OCI-LY7 (cell line): Measurements from ENCODE around the gene CMTM7. TPM values are rescaled to one million over a fixed set of nuclear protein-coding genes. Genes with fewer than 3 reads are reported as not detected.
A peak's percentile ranks its signal among the peaks of the same experiment; 100 is the strongest.

Experiments used
- BruUV-seq: library from RNA; stranded (reverse); fragments of 400-500 nt; replicated peaks from 2 replicates; lab custom pipeline; 2021; lab: Mats Ljungman, UMichigan
- CTCF ChIA-PET: fragments of 300-600 bp; sonication (Branson Sonifier 250); formaldehyde crosslinking; loops from one replicate; lab custom pipeline; 2022; ENCODE audit warnings: antibody characterized with exemption; ENCODE audit not compliant: unreplicated experiment; lab: Charles Lee
- POLR2A ChIA-PET: fragments of 300-600 bp; sonication (Branson Sonifier 250); formaldehyde crosslinking; loops from one replicate; lab custom pipeline; 2022; ENCODE audit warnings: antibody characterized with exemption; lab: Charles Lee
- DNase-seq: peaks from one replicate; pipeline ENCODE4 v3.0.0-alpha.2; 2015; ENCODE audit warnings: low spot score
- H2AFZ ChIP-seq: fragments of 200-600 bp; sonication (generic), shearing (Covaris generic); 2 replicates; pipeline ENCODE4 v1.6.1; 2014; ENCODE audit warnings: mild to moderate bottlenecking, antibody characterized with exemption, low read length, moderate library complexity
- H3K27ac ChIP-seq: fragments of 200-600 bp; sonication (generic); 2 replicates; pipeline ENCODE4 v1.5.1; 2014; ENCODE audit warnings: mixed run types, low read depth, mild to moderate bottlenecking, moderate library complexity, low read length, inconsistent platforms; ENCODE audit not compliant: poor library complexity, severe bottlenecking
- H3K36me3 ChIP-seq: fragments of 200-600 bp; sonication (generic); 2 replicates; pipeline ENCODE4 v1.6.1; 2014; ENCODE audit warnings: mild to moderate bottlenecking, antibody characterized with exemption, low read length, moderate library complexity, mixed read lengths; ENCODE audit not compliant: insufficient read depth
- H3K4me1 ChIP-seq: fragments of 200-600 bp; sonication (generic); 2 replicates; pipeline ENCODE4 v1.5.1; 2014; ENCODE audit warnings: mild to moderate bottlenecking, low read length; ENCODE audit not compliant: insufficient read depth, poor library complexity, severe bottlenecking
- H3K4me2 ChIP-seq: fragments of 200-600 bp; sonication (generic); 2 replicates; pipeline ENCODE4 v1.6.1; 2014; ENCODE audit warnings: mild to moderate bottlenecking, low read length
- H3K4me3 ChIP-seq: fragments of 200-600 bp; sonication (generic); 2 replicates; pipeline ENCODE4 v1.5.1; 2014; ENCODE audit warnings: mild to moderate bottlenecking, low read depth, low read length; ENCODE audit not compliant: poor library complexity, severe bottlenecking
- H3K79me2 ChIP-seq: fragments of 200-600 bp; sonication (generic); 2 replicates; pipeline ENCODE4 v1.6.1; 2016; ENCODE audit warnings: low read depth, mild to moderate bottlenecking, low read length, moderate library complexity, mixed read lengths; ENCODE audit not compliant: insufficient read depth
- H3K9me2 ChIP-seq: fragments of 200-600 bp; sonication (generic); 2 replicates; pipeline ENCODE4 v1.6.1; 2016; ENCODE audit warnings: mild to moderate bottlenecking, low read length, mixed read lengths; ENCODE audit not compliant: insufficient read depth
- H3K9me3 ChIP-seq: fragments of 200-600 bp; sonication (generic); 2 replicates; pipeline ENCODE4 v1.6.1; 2014; ENCODE audit warnings: mild to moderate bottlenecking, mixed run types, low read length, mixed read lengths
- H4K20me1 ChIP-seq: fragments of 200-600 bp; sonication (generic); 2 replicates; pipeline ENCODE4 v1.6.1; 2014; ENCODE audit warnings: mild to moderate bottlenecking, antibody characterized with exemption, low read length, moderate library complexity, mixed read lengths; ENCODE audit not compliant: insufficient read depth
- CTCF ChIP-seq: fragments of 200-600 bp; sonication (generic); conservative IDR thresholded peaks from 2 replicates; pipeline ENCODE4 v1.5.1; 2014; ENCODE audit warnings: mild to moderate bottlenecking, antibody characterized with exemption, low read length, moderate library complexity, mixed read lengths
- EZH2phosphoT487 ChIP-seq: fragments of 200-600 bp; sonication (generic); IDR thresholded peaks from 2 replicates; pipeline ENCODE4 v1.6.1; 2018; ENCODE audit warnings: low read depth, borderline replicate concordance, mild to moderate bottlenecking, mixed run types, antibody characterized with exemption, low read length, moderate library complexity, mixed read lengths
- intact Hi-C: fragments of 100-400 bp; cut with micrococcal nuclease; formaldehyde crosslinking; loops from one replicate; pipeline ENCODE4 v1.10.0; 2022; ENCODE audit not compliant: unreplicated experiment
- total RNA-seq, 2 experiments: library from RNA; depleted of rRNA in 1 of 2; stranded (reverse); fragments of >200 nt in 1 of 2; shearing (Covaris generic) in 1 of 2; gene quantifications; 2 replicates each; pipeline ENCODE4 v1.2.3, GENCODE V29; 2014 to 2022

Gene CMTM7
- total RNA-seq, 2 experiments from 2014 or later: 16.0 to 19.0 TPM

GRCh38 chr3:32397941-32398340, 6.3 kb downstream of the CMTM7 start:
- no peak for DNase-seq
- intact Hi-C loops: loop anchor here (2.0 kb wide), 2 partner anchors 57 to 101 kb away; no protein-coding TSS in a partner anchor
- no peak overlapping the region for H2AFZ ChIP-seq
- H3K79me2 ChIP-seq: peaks cover 21% of the 10 kb centered on the region; the same call in 1 of the 2 replicates
- H3K4me3 ChIP-seq: no peak overlapping the region
- TF ChIP-seq EZH2phosphoT487: no peak
- TF ChIP-seq CTCF: no peak
- H3K9me2 ChIP-seq: no peaks in the 10 kb centered on the region
- no TSS peak for BruUV-seq
- H3K27ac ChIP-seq: no peak overlapping the region
- no peaks in the 10 kb centered on the region for H3K9me3 ChIP-seq
- CTCF ChIA-PET: interaction anchor here (0.5 kb wide), 1 partner anchor 21 kb away, joined by 3 read pairs; no protein-coding TSS in a partner anchor
- no peaks in the 10 kb centered on the region; the same call in 1 of the 2 replicates for H3K36me3 ChIP-seq
- H4K20me1 ChIP-seq: no peaks in the 10 kb centered on the region
- H3K4me1 ChIP-seq: peaks cover 56% of the 10 kb centered on the region
- H3K4me2 ChIP-seq: no peak overlapping the region
- POLR2A ChIA-PET: interaction anchor here (0.6 kb wide), 1 partner anchor 132 kb away, joined by 3 read pairs; no protein-coding TSS in a partner anchor

GRCh38 chr3:32398531-32398930, 6.9 kb downstream of the CMTM7 start:
- BruUV-seq: no TSS peak
- TF ChIP-seq CTCF (no peak), EZH2phosphoT487 (no peak)
- intact Hi-C loops: loop anchor here (2.0 kb wide), 2 partner anchors 58 to 102 kb away; no protein-coding TSS in a partner anchor
- CTCF ChIA-PET: no interaction called here
- no peaks in the 10 kb centered on the region for H3K9me3 ChIP-seq
- no peaks in the 10 kb centered on the region for H3K9me2 ChIP-seq
- POLR2A ChIA-PET: no interaction called here
- no peak overlapping the region for H3K4me3 ChIP-seq
- no peak overlapping the region for H3K27ac ChIP-seq
- no peak overlapping the region for H3K4me2 ChIP-seq
- H4K20me1 ChIP-seq: no peaks in the 10 kb centered on the region
- no peak for DNase-seq
- H2AFZ ChIP-seq: no peak overlapping the region
- H3K79me2 ChIP-seq: peaks cover 17% of the 10 kb centered on the region; the same call in 1 of the 2 replicates
- H3K4me1 ChIP-seq: peaks cover 56% of the 10 kb centered on the region
- H3K36me3 ChIP-seq: no peaks in the 10 kb centered on the region; the same call in 1 of the 2 replicates

- Histone ChIP-seq H3K9me2 (no peaks in the 10 kb centered on the region), H3K4me2 (no peak overlapping the region), H3K4me3 (no peak overlapping the region), H4K20me1 (no peaks in the 10 kb centered on the region), H3K27ac (no peak overlapping the region), H2AFZ (no peak overlapping the region), H3K36me3 (no peaks in the 10 kb centered on the region; the same call in 1 of the 2 replicates), H3K79me2 (peaks cover 17% of the 10 kb centered on the region; the same call in 1 of the 2 replicates), H3K9me3 (no peaks in the 10 kb centered on the region), H3K4me1 (peaks cover 54% of the 10 kb centered on the region)
- CTCF ChIA-PET: interaction anchor here (1.2 kb wide), 1 partner anchor 61 kb away, joined by 3 read pairs; no protein-coding TSS in a partner anchor
- peak; percentile 81 for DNase-seq
- TF ChIP-seq EZH2phosphoT487 (no peak), CTCF (peak; percentile 89)
- intact Hi-C loops: loop anchor here (1.0 to 2.0 kb wide), 3 partner anchors 24 to 102 kb away; no protein-coding TSS in a partner anchor
- BruUV-seq: no TSS peak
- POLR2A ChIA-PET: no interaction called here
Measured at GRCh38 chr3:32399030-32399620, 7.5 kb downstream of the CMTM7 start.
